K562 (cell line): ENCODE measurements around the gene WDR46.

Source experiments
- ATF1 ChIP-seq, 2 experiments: fragments of 450-650 bp in 1 of 2; IDR thresholded peaks; 2 replicates each; pipeline ENCODE4 v1.6.1; 2016; ENCODE audit warnings: missing compliant biosample characterization in 1 of 2, missing genetic modification characterization in 1 of 2
- CBX5 ChIP-seq: IDR thresholded peaks from 2 replicates; pipeline ENCODE4 v1.6.1; 2014; ENCODE audit warnings: low read depth, borderline replicate concordance
- CHD2 ChIP-seq: IDR thresholded peaks from 2 replicates; pipeline ENCODE4 v1.6.1; 2011; ENCODE audit warnings: low read depth, low read length
- CREB5 ChIP-seq: fragments of 250-450 bp; sonication (Bioruptor Pico); IDR thresholded peaks from 2 replicates; pipeline ENCODE4 v1.5.0; 2020; ENCODE audit warnings: mild to moderate bottlenecking
- EZH2 ChIP-seq: IDR thresholded peaks from 2 replicates; pipeline ENCODE4 v1.6.1; 2012; ENCODE audit warnings: low read depth, mild to moderate bottlenecking, inconsistent platforms, low read length, borderline replicate concordance
- FOXA1 ChIP-seq: fragments of 450-650 bp; IDR thresholded peaks from 2 replicates; pipeline ENCODE4 v1.6.1; 2016; ENCODE audit warnings: mild to moderate bottlenecking, borderline replicate concordance
- HINFP ChIP-seq: fragments of 450-650 bp; conservative IDR thresholded peaks from 2 replicates; pipeline ENCODE4 v1.6.1; 2016; ENCODE audit warnings: missing genetic modification characterization, low read depth, mild to moderate bottlenecking, control low read depth, missing compliant biosample characterization
- KHSRP ChIP-seq: fragments of 450-650 bp; IDR thresholded peaks from 2 replicates; pipeline ENCODE4 v1.6.1; 2017
- L3MBTL2 ChIP-seq: fragments of 450-650 bp; IDR thresholded peaks from 2 replicates; pipeline ENCODE4 v1.6.1; 2016; ENCODE audit warnings: mild to moderate bottlenecking, moderate library complexity
- MYC ChIP-seq, 2 experiments: fragments of 250-450 bp in 1 of 2; sonication (Bioruptor Pico) in 1 of 2; IDR thresholded peaks; 2 replicates each; pipeline versions ENCODE4 v1.5.1 to v1.6.1; 2012 to 2021; ENCODE audit warnings: low read depth in 2 of 2, borderline replicate concordance in 1 of 2, improper control_type of control experiment in 1 of 2, low read length in 1 of 2, mild to moderate bottlenecking in 1 of 2, moderate library complexity in 1 of 2
- POLR2A ChIP-seq: fragments of 450-650 bp; conservative IDR thresholded peaks from 2 replicates; pipeline ENCODE4 v1.6.1; 2016
- RCOR1 ChIP-seq, 2 experiments: IDR thresholded peaks; 2 replicates each; pipeline ENCODE4 v1.6.1; 2012; ENCODE audit warnings: low read depth in 2 of 2, low read length in 2 of 2, borderline replicate concordance in 1 of 2, improper control_type of control experiment in 1 of 2
- SIN3B ChIP-seq: fragments of 450-650 bp; IDR thresholded peaks from 2 replicates; pipeline ENCODE4 v1.6.1; 2017; ENCODE audit warnings: low read depth, mild to moderate bottlenecking, moderate library complexity
- TARDBP ChIP-seq: fragments of 450-650 bp; IDR thresholded peaks from 2 replicates; pipeline ENCODE4 v1.6.1; 2016

GRCh38 chr6:33324125-33324524, 35.1 kb upstream of the WDR46 start:
- TF ChIP-seq HINFP (no peak), KHSRP (no peak), EZH2 (no peak), FOXA1 (no peak), CREB5 (CRISPR knock-in tag) (no peak), POLR2A (no peak), RCOR1 (IDR thresholded peaks at IDR 0.05; ENCODE audit: borderline replicate concordance in 1 of 2, low read depth in 2 of 2, low read length in 2 of 2) (no peak), TARDBP (no peak), L3MBTL2 (no peak), CHD2 (no peak), SIN3B (no peak), ATF1 (CRISPR knock-in tag; IDR thresholded peaks at IDR 0.05) (no peak), ATF1 (tag; IDR thresholded peaks at IDR 0.05) (no peak), CBX5 (no peak), MYC (IDR thresholded peaks at IDR 0.05; ENCODE audit: low read depth, low read length) (no peak), MYC (CRISPR knock-in tag; IDR thresholded peaks at IDR 0.05; ENCODE audit: borderline replicate concordance, low read depth) (no peak)
